ENCODE measurements around the gene AP5S1. TPM values are rescaled to one million over a fixed set of nuclear protein-coding genes. Genes with fewer than 3 reads are reported as not detected.

AP5S1 gene
- total and polyA plus RNA-seq, 9 of the 15 experiments (the other 6 are each of a cell fraction or from before 2014, with no cell fraction given) = 2.6 to 8.8 (median 4.4) TPM

DNA sequence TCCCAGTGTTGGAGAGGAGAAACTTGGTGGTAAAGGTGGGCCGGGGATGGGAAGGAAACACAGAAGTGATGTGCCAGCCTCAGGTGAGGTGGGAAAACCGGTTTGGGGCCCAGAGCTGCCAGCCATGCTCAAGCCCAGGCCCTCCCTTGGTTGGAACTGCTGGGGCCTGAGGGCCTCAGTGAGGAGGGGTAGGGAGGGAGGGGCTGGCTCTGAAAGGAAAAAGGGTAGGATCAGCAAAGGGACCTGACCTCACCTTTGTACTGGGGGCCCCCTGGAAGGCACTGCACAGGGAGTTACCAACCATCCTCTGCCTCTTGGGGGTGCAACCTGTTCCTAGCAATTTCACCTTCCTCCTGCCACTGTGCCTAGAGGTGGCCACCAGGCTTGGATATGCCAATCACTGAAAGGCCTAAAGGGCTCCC is 37.3 kb upstream of the AP5S1 start:
- DNase-seq (ENCODE audit: extremely low read depth in 1 of 4, low spot score in 3 of 4) (no peak), FAIRE-seq (no peak), ATAC-seq (no peak)
- no TSS peak for BruUV-seq (replicated peaks)
- H3K36me3 ChIP-seq (ENCODE audit: control insufficient read depth, insufficient read depth, low read length) = peaks cover 21% of the 10 kb centered on the region; the same call in 1 of the 3 replicates
- H3K9me1 ChIP-seq (ENCODE audit: control insufficient read depth, insufficient read depth, low read length) = no peaks in the 10 kb centered on the region
- H3K27ac ChIP-seq (ENCODE audit: extremely low read depth, low read depth, low read length) = no peak overlapping the region
- in situ Hi-C loops (cut with MboI) = no loop called here
- no peak overlapping the region for H2AFZ ChIP-seq (ENCODE audit: low read depth, low read length)
- TF ChIP-seq KDM1A (IDR thresholded peaks at IDR 0.05) (no peak), POLR2AphosphoS5 (IDR thresholded peaks at IDR 0.05; ENCODE audit: control insufficient read depth, insufficient read depth, low read depth, low read length) (peak; percentile 8; the same call in 1 of the 2 replicates), CC2D1A (IDR thresholded peaks at IDR 0.05) (no peak), MYNN (IDR thresholded peaks at IDR 0.05) (no peak), MYNN (CRISPR knock-in tag; IDR thresholded peaks at IDR 0.05) (no peak), POLR2G (IDR thresholded peaks at IDR 0.05; ENCODE audit: low read depth, low read length) (peak; percentile 46; the same call in 1 of the 2 replicates)
- TF ChIP-seq, protein P1, sequence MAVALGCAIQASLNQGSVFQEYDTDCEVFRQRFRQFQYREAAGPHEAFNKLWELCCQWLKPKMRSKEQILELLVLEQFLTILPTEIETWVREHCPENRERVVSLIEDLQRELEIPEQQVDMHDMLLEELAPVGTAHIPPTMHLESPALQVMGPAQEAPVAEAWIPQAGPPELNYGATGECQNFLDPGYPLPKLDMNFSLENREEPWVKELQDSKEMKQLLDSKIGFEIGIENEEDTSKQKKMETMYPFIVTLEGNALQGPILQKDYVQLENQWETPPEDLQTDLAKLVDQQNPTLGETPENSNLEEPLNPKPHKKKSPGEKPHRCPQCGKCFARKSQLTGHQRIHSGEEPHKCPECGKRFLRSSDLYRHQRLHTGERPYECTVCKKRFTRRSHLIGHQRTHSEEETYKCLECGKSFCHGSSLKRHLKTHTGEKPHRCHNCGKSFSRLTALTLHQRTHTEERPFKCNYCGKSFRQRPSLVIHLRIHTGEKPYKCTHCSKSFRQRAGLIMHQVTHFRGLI (CRISPR knock-in tag; IDR thresholded peaks at IDR 0.05) = no peak
- TF ChIP-seq, protein P2, sequence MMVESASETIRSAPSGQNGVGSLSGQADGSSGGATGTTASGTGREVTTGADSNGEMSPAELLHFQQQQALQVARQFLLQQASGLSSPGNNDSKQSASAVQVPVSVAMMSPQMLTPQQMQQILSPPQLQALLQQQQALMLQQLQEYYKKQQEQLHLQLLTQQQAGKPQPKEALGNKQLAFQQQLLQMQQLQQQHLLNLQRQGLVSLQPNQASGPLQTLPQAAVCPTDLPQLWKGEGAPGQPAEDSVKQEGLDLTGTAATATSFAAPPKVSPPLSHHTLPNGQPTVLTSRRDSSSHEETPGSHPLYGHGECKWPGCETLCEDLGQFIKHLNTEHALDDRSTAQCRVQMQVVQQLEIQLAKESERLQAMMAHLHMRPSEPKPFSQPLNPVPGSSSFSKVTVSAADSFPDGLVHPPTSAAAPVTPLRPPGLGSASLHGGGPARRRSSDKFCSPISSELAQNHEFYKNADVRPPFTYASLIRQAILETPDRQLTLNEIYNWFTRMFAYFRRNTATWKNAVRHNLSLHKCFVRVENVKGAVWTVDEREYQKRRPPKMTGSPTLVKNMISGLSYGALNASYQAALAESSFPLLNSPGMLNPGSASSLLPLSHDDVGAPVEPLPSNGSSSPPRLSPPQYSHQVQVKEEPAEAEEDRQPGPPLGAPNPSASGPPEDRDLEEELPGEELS (CRISPR knock-in tag; IDR thresholded peaks at IDR 0.05; ENCODE audit: borderline replicate concordance) = no peak
- H4K20me1 ChIP-seq (replicated peaks; ENCODE audit: control insufficient read depth, insufficient read depth, low read length) = peaks cover 6% of the 10 kb centered on the region
- H3K27me3 ChIP-seq (ENCODE audit: control insufficient read depth in 2 of 2, insufficient read depth in 2 of 2, low read length in 2 of 2) = no peaks in the 10 kb centered on the region
- peaks cover 31% of the 10 kb centered on the region for H3K79me2 ChIP-seq (ENCODE audit: control insufficient read depth, insufficient read depth, low read length)
- H3K4me3 ChIP-seq = no peak overlapping the region
- intact Hi-C loops (cut with micrococcal nuclease) = loop anchor here (10.0 kb wide), 2 partner anchors 108 to 412 kb away; no protein-coding TSS in a partner anchor
- no CpG with 5 or more reads among the region's 2 CpGs for WGBS (ENCODE audit: insufficient coverage, low coverage, missing lambda C conversion rate)
- H3K4me1 ChIP-seq (replicated peaks in 1 of 2; ENCODE audit: control insufficient read depth in 2 of 2, insufficient read depth in 2 of 2, low read length in 2 of 2) = peaks cover 8 to 45% of the 10 kb centered on the region in 2 experiments; a peak in 3 of 5 replicates
- ChIA-PET CTCF (ENCODE audit: low intra/inter-chr PET ratio) (no interaction called here), POLR2A (interaction anchor here (0.7 to 1.7 kb wide), 3 partner anchors 16 to 86 kb away, joined by 3 to 4 read pairs (median 3); partner anchors contain the start of gene ADISSP)
- no peak overlapping the region for H3K4me2 ChIP-seq (ENCODE audit: insufficient read depth, low read length)
- no peaks in the 10 kb centered on the region for H3K9me3 ChIP-seq (replicated peaks; ENCODE audit: control insufficient read depth, insufficient read depth, low read depth, low read length)
- peak overlapping the region in 1 of 2 experiments; percentile 35; a peak in 2 of 4 replicates for H3K9ac ChIP-seq (ENCODE audit: insufficient read depth in 1 of 2, low read depth in 2 of 2, low read length in 2 of 2)

All from K562 (cell line).